H9 (cell line): ENCODE results near the gene DBH. TPM values are rescaled to one million over a fixed set of nuclear protein-coding genes. Genes with fewer than 3 reads are reported as not detected.

Experiments used
- DNase-seq: peaks from one replicate; pipeline ENCODE4 v3.0.0-alpha.2; 2017
- H2AFZ ChIP-seq: one replicate; pipeline ENCODE4 v1.6.1; 2013; ENCODE audit warnings: mild to moderate bottlenecking, low read length, control low read depth, moderate library complexity
- H2AK5ac ChIP-seq: 2 replicates; pipeline ENCODE4 v1.6.1; 2013; ENCODE audit warnings: low read length, control low read depth, mixed read lengths; ENCODE audit not compliant: insufficient read length
- H2BK120ac ChIP-seq: one replicate; pipeline ENCODE4 v1.6.1; 2013; ENCODE audit warnings: low read depth, mild to moderate bottlenecking, low read length, control low read depth, inconsistent platforms; ENCODE audit not compliant: poor library complexity, severe bottlenecking
- H2BK12ac ChIP-seq: 2 replicates; pipeline ENCODE4 v1.6.1; 2013; ENCODE audit warnings: low read length, control low read depth, mixed read lengths, low read depth; ENCODE audit not compliant: insufficient read length
- H2BK15ac ChIP-seq: 2 replicates; pipeline ENCODE4 v1.6.1; 2013; ENCODE audit warnings: low read depth, low read length, control low read depth
- H2BK20ac ChIP-seq: one replicate; pipeline ENCODE4 v1.6.1; 2013; ENCODE audit warnings: low read depth, mild to moderate bottlenecking, low read length, control low read depth, inconsistent platforms; ENCODE audit not compliant: poor library complexity, severe bottlenecking
- H2BK5ac ChIP-seq: 2 replicates; pipeline ENCODE4 v1.6.1; 2013; ENCODE audit warnings: low read length, control low read depth, mixed read lengths; ENCODE audit not compliant: insufficient read length
- H3K14ac ChIP-seq: 2 replicates; pipeline ENCODE4 v1.6.1; 2013; ENCODE audit warnings: low read length, control low read depth; ENCODE audit not compliant: insufficient read depth
- H3K18ac ChIP-seq: 2 replicates; pipeline ENCODE4 v1.6.1; 2013; ENCODE audit warnings: low read depth, mild to moderate bottlenecking, mixed read lengths, low read length, control low read depth; ENCODE audit not compliant: insufficient read length
- H3K23ac ChIP-seq: 2 replicates; pipeline ENCODE4 v1.6.1; 2013; ENCODE audit warnings: low read length, control low read depth, mixed read lengths, low read depth; ENCODE audit not compliant: insufficient read length
- H3K23me2 ChIP-seq: 2 replicates; pipeline ENCODE4 v1.6.1; 2013; ENCODE audit warnings: low read depth, mild to moderate bottlenecking, mixed read lengths, low read length, control low read depth; ENCODE audit not compliant: insufficient read length, poor library complexity, severe bottlenecking
- H3K27ac ChIP-seq: 2 replicates; pipeline ENCODE4 v1.5.1; 2013; ENCODE audit warnings: low read length, control low read depth, mixed read lengths, low read depth; ENCODE audit not compliant: insufficient read length
- H3K27me3 ChIP-seq: 2 replicates; pipeline ENCODE4 v1.6.1; 2013; ENCODE audit warnings: low read length, control low read depth, inconsistent platforms; ENCODE audit not compliant: insufficient read depth
- H3K4ac ChIP-seq: 2 replicates; pipeline ENCODE4 v1.6.1; 2013; ENCODE audit warnings: low read depth, mild to moderate bottlenecking, control low read depth, inconsistent platforms, low read length, moderate library complexity
- H3K4me1 ChIP-seq: 2 replicates; pipeline ENCODE4 v1.6.1; 2013; ENCODE audit warnings: low read length, control low read depth, inconsistent platforms; ENCODE audit not compliant: insufficient read depth
- H3K4me2 ChIP-seq: 2 replicates; pipeline ENCODE4 v1.6.1; 2013; ENCODE audit warnings: low read length, control low read depth, mixed read lengths; ENCODE audit not compliant: insufficient read length, insufficient read depth
- H3K56ac ChIP-seq: 2 replicates; pipeline ENCODE4 v1.6.1; 2013; ENCODE audit warnings: low read depth, mild to moderate bottlenecking, mixed read lengths, low read length, control low read depth; ENCODE audit not compliant: insufficient read length
- H3K79me1 ChIP-seq: 2 replicates; pipeline ENCODE4 v1.6.1; 2013; ENCODE audit warnings: low read depth, mild to moderate bottlenecking, moderate library complexity, low read length, control low read depth, inconsistent platforms; ENCODE audit not compliant: insufficient read depth, poor library complexity, severe bottlenecking
- H3K79me2 ChIP-seq: 2 replicates; pipeline ENCODE4 v1.6.1; 2013; ENCODE audit warnings: low read length, control low read depth, inconsistent platforms; ENCODE audit not compliant: insufficient read depth
- H3K9ac ChIP-seq: 2 replicates; pipeline ENCODE4 v1.6.1; 2013; ENCODE audit warnings: low read length, control low read depth, mixed read lengths; ENCODE audit not compliant: insufficient read length; ENCODE audit errors: extremely low read depth
- H3K9me3 ChIP-seq: one replicate; pipeline ENCODE4 v1.6.1; 2013; ENCODE audit warnings: low read depth, low read length, inconsistent platforms; ENCODE audit not compliant: control insufficient read depth
- H3T11ph ChIP-seq: one replicate; pipeline ENCODE4 v1.6.1; 2013; ENCODE audit warnings: mild to moderate bottlenecking, low read length, control low read depth, inconsistent platforms
- H4K20me1 ChIP-seq: one replicate; pipeline ENCODE4 v1.6.1; 2013; ENCODE audit not compliant: control insufficient read depth, insufficient read length, insufficient read depth
- H4K5ac ChIP-seq: 2 replicates; pipeline ENCODE4 v1.6.1; 2013; ENCODE audit warnings: low read depth, mild to moderate bottlenecking, mixed read lengths, low read length, control low read depth; ENCODE audit not compliant: insufficient read length
- H4K8ac ChIP-seq: replicated peaks from 2 replicates; pipeline ENCODE4 v1.6.1; 2013; ENCODE audit warnings: low read length, control low read depth, mixed read lengths, low read depth; ENCODE audit not compliant: insufficient read length
- H4K91ac ChIP-seq: 2 replicates; pipeline ENCODE4 v1.6.1; 2013; ENCODE audit warnings: low read depth, mild to moderate bottlenecking, moderate library complexity, mixed read lengths, low read length, control low read depth; ENCODE audit not compliant: insufficient read length
- H3K27ac Mint-ChIP-seq, 3 experiments: 2 replicates in 2 of 3; 3 replicates in 1 of 3; pipeline ENCODE4 v1.8.0; 2020 to 2021; ENCODE audit warnings: mixed read lengths in 3 of 3, mild to moderate bottlenecking in 1 of 3, moderate library complexity in 1 of 3
- H3K27me3 Mint-ChIP-seq: 2 replicates; pipeline ENCODE4 v1.8.0; 2021; ENCODE audit warnings: low read depth, mild to moderate bottlenecking, moderate library complexity, mixed read lengths
- H3K36me3 Mint-ChIP-seq, 3 experiments: 2 replicates in 2 of 3; 3 replicates in 1 of 3; pipeline ENCODE4 v1.8.0; 2020 to 2021; ENCODE audit warnings: low read depth in 3 of 3, mixed read lengths in 3 of 3; ENCODE audit not compliant: insufficient read depth in 1 of 3
- H3K4me1 Mint-ChIP-seq, 2 experiments: 2 replicates each; pipeline ENCODE4 v1.8.0; 2020; ENCODE audit warnings: mixed read lengths in 2 of 2
- H3K4me3 Mint-ChIP-seq, 2 experiments: 2 replicates in 1 of 2; 3 replicates in 1 of 2; pipeline ENCODE4 v1.8.0; 2020 to 2021; ENCODE audit warnings: mild to moderate bottlenecking in 2 of 2, mixed read lengths in 2 of 2, moderate library complexity in 1 of 2
- H3K9me3 Mint-ChIP-seq, 2 experiments: 2 replicates in 1 of 2; 3 replicates in 1 of 2; pipeline ENCODE4 v1.8.0; 2020; ENCODE audit warnings: mild to moderate bottlenecking in 2 of 2, mixed read lengths in 2 of 2, moderate library complexity in 1 of 2
- WGBS: extraction: QIAGEN DNeasy Blood & Tissue Kit; methylation state at CpG from one replicate; pipeline ENCODE4 v1.1.7; 2013; ENCODE audit warnings: missing lambda C conversion rate, low lambda C conversion rate, mixed read lengths; ENCODE audit not compliant: insufficient read length; ENCODE audit errors: extremely low coverage; 5-methylcytosine and 5-hydroxymethylcytosine counted together
- total RNA-seq: library from RNA; stranded (reverse); gene quantifications from 2 replicates; pipeline ENCODE4 v1.2.1, GENCODE V29; 2021
- TF ChIP-seq, protein P1 (sequence below): fragments of 200-600 bp; sonication (generic); conservative IDR thresholded peaks from 3 replicates; pipeline ENCODE4 v1.8.0; 2021; ENCODE audit warnings: antibody characterized with exemption, mild to moderate bottlenecking

The DBH gene
- total RNA-seq, 1 experiment from 2014 or later = not detected

DNA sequence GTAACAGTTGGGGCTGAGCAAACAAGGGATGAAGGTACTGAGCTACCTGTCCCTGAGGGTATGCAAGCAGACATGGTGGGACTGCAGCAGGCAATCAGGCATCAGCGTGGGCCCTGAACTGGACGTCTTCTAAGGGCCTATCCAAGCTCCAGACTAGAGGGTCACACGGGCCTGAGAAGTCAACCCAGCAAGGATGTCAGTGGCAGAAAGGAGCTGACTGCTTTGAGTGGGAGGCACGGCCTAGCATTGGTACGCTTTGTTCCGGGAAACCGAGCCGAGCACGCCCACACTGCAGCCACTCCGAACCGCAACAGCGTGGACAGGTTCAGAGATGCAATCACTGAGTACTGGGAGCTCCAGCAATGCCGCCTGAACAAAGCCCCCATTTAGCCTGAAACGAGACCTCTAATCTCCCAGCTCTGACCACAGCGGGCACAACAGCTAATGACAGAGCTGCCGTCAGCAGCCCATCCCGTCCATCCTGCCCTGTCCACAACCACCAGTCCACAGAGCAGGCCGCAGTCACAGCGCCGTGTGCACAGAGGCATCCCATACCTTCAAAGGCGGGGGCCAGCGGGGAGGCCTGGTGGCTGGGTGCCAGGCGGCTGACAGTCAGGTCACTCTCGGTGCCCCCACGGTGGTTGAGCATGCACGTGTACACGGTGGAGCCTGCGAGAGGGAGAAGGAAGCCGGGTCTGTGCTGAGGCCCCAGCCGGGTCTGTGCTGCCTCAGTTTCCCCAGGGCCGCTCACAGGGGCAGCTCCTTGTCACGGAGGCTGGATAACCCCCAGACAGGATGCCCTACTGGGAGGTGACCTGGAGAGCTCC lies 57.8 kb downstream of the DBH start:
- H2BK20ac ChIP-seq = no peak overlapping the region
- H3K27me3 ChIP-seq = no peaks in the 10 kb centered on the region
- H3K79me2 ChIP-seq = no peaks in the 10 kb centered on the region
- no peak overlapping the region for H2AFZ ChIP-seq
- H3T11ph ChIP-seq = no peak overlapping the region
- no peak overlapping the region for H3K23ac ChIP-seq
- TF ChIP-seq, protein P1, sequence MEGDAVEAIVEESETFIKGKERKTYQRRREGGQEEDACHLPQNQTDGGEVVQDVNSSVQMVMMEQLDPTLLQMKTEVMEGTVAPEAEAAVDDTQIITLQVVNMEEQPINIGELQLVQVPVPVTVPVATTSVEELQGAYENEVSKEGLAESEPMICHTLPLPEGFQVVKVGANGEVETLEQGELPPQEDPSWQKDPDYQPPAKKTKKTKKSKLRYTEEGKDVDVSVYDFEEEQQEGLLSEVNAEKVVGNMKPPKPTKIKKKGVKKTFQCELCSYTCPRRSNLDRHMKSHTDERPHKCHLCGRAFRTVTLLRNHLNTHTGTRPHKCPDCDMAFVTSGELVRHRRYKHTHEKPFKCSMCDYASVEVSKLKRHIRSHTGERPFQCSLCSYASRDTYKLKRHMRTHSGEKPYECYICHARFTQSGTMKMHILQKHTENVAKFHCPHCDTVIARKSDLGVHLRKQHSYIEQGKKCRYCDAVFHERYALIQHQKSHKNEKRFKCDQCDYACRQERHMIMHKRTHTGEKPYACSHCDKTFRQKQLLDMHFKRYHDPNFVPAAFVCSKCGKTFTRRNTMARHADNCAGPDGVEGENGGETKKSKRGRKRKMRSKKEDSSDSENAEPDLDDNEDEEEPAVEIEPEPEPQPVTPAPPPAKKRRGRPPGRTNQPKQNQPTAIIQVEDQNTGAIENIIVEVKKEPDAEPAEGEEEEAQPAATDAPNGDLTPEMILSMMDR = no peak
- no peaks in the 10 kb centered on the region for H3K4me1 ChIP-seq
- no peak overlapping the region for H3K18ac ChIP-seq
- H2AK5ac ChIP-seq = no peak overlapping the region
- H2BK5ac ChIP-seq = no peak overlapping the region
- no peak overlapping the region for H3K4ac ChIP-seq
- Mint-ChIP-seq H3K4me3 (no peak overlapping the region), H3K36me3 (peaks cover 0 to 2% (median 0%) of the 10 kb centered on the region in 3 experiments; a peak in 2 of 7 replicates), H3K4me1 (peaks cover 3 to 4% of the 10 kb centered on the region in 2 experiments; a peak in 2 of 4 replicates), H3K27ac (peak overlapping the region in 1 of 3 experiments; percentile 80; a peak in 1 of 7 replicates), H3K27me3 (no peaks in the 10 kb centered on the region; the same call in 1 of the 2 replicates), H3K9me3 (no peaks in the 10 kb centered on the region)
- no peaks in the 10 kb centered on the region for H4K20me1 ChIP-seq
- H3K79me1 ChIP-seq = no peaks in the 10 kb centered on the region
- no peak overlapping the region for H2BK120ac ChIP-seq
- H4K91ac ChIP-seq = no peak overlapping the region
- no peak overlapping the region for H3K27ac ChIP-seq
- no peak overlapping the region for H3K56ac ChIP-seq
- H3K14ac ChIP-seq = no peak overlapping the region; the same call in 1 of the 2 replicates
- peaks cover 2% of the 10 kb centered on the region for H3K23me2 ChIP-seq
- H3K4me2 ChIP-seq = no peak overlapping the region
- H4K8ac ChIP-seq = no peak overlapping the region
- no peak overlapping the region for H4K5ac ChIP-seq
- no peak overlapping the region for H3K9ac ChIP-seq
- no peak overlapping the region for H2BK15ac ChIP-seq
- WGBS = no CpG with 5 or more reads among the region's 32 CpGs
- DNase-seq = no peak
- no peaks in the 10 kb centered on the region for H3K9me3 ChIP-seq
- H2BK12ac ChIP-seq = no peak overlapping the region
